ENCODE measurements around the gene AKT1.
"Not testable (repeated sequence)": the region's sequence is repeated elsewhere in the genome, so short reads cannot be mapped to it uniquely, and the experiment has no call there.

Gene AKT1

GRCh38 chr14:104739546-104740516 lies 55.7 kb downstream of the AKT1 start:
- DNase-seq (ENCODE audit: low read depth in 2 of 2, low spot score in 1 of 2): no peak

GRCh38 chr14:104739026-104739425 lies 56.5 kb downstream of the AKT1 start:
- no peak for DNase-seq (ENCODE audit: low read depth in 2 of 2, low spot score in 1 of 2)

- DNase-seq (ENCODE audit: low read depth in 2 of 2, low spot score in 1 of 2): no peak
Observed at GRCh38 chr14:104738375-104739019, 57.1 kb downstream of the AKT1 start.

- no peak for DNase-seq (ENCODE audit: low read depth in 2 of 2, low spot score in 1 of 2)
Observed at GRCh38 chr14:104735830-104736642, 59.5 kb downstream of the AKT1 start.

GRCh38 chr14:104734991-104735779 lies 60.4 kb downstream of the AKT1 start:
- DNase-seq (ENCODE audit: low read depth in 2 of 2, low spot score in 1 of 2): no peak

GRCh38 chr14:104734601-104734990 lies 61.0 kb downstream of the AKT1 start:
- no peak for DNase-seq (ENCODE audit: low read depth in 2 of 2, low spot score in 1 of 2)

GRCh38 chr14:104734051-104734587 lies 61.4 kb downstream of the AKT1 start:
- no peak for DNase-seq (ENCODE audit: low read depth in 2 of 2, low spot score in 1 of 2)

GRCh38 chr14:104732931-104733681 lies 62.4 kb downstream of the AKT1 start:
- DNase-seq (ENCODE audit: low read depth in 2 of 2, low spot score in 1 of 2): no peak

GRCh38 chr14:104732355-104732804 lies 63.2 kb downstream of the AKT1 start:
- no peak for DNase-seq (ENCODE audit: low read depth in 2 of 2, low spot score in 1 of 2)

GRCh38 chr14:104731320-104732294 lies 63.9 kb downstream of the AKT1 start:
- DNase-seq (ENCODE audit: low read depth in 2 of 2, low spot score in 1 of 2): no peak

- DNase-seq (ENCODE audit: low read depth in 2 of 2, low spot score in 1 of 2): no peak
Observed at GRCh38 chr14:104730487-104730886, 65.1 kb downstream of the AKT1 start.

GRCh38 chr14:104729835-104730181 lies 65.7 kb downstream of the AKT1 start:
- DNase-seq (ENCODE audit: low read depth in 2 of 2, low spot score in 1 of 2): no peak

GRCh38 chr14:104729176-104729834 lies 66.2 kb downstream of the AKT1 start:
- not testable (repeated sequence) for DNase-seq (ENCODE audit: low read depth in 2 of 2, low spot score in 1 of 2)

- DNase-seq (ENCODE audit: low read depth in 2 of 2, low spot score in 1 of 2): no peak
Observed at GRCh38 chr14:104728631-104729030, 66.9 kb downstream of the AKT1 start.

- no peak for DNase-seq (ENCODE audit: low read depth in 2 of 2, low spot score in 1 of 2)
Observed at GRCh38 chr14:104726600-104727451, 68.7 kb downstream of the AKT1 start.

GRCh38 chr14:104725772-104726548 lies 69.6 kb downstream of the AKT1 start:
- no peak for DNase-seq (ENCODE audit: low read depth in 2 of 2, low spot score in 1 of 2)
